K562 (cell line): ENCODE data around the gene ZNF438. TPM values are rescaled to one million over a fixed set of nuclear protein-coding genes. Genes with fewer than 3 reads are reported as not detected.
A peak's percentile ranks its signal among the peaks of the same experiment; 100 is the strongest.

ENCODE experiments used
- ARID1B ChIP-seq: fragments of 450-650 bp; IDR thresholded peaks from 2 replicates; pipeline ENCODE4 v1.6.1; 2016; ENCODE audit warnings: antibody characterized with exemption, mild to moderate bottlenecking, inconsistent platforms
- BACH1 ChIP-seq: fragments of 200-800 bp; sonication (Bioruptor generic); IDR thresholded peaks from 2 replicates; pipeline ENCODE4 v1.6.1; 2016; ENCODE audit warnings: missing genetic modification characterization, missing compliant biosample characterization
- BCOR ChIP-seq: fragments of 450-650 bp; IDR thresholded peaks from 2 replicates; pipeline ENCODE4 v1.6.1; 2016
- EP400 ChIP-seq: fragments of 450-650 bp; IDR thresholded peaks from 2 replicates; pipeline ENCODE4 v1.6.1; 2017; ENCODE audit warnings: antibody characterized with exemption, mild to moderate bottlenecking, moderate library complexity
- FOXK1 ChIP-seq: sonication (generic); formaldehyde crosslinking; IDR thresholded peaks from 2 replicates; pipeline ENCODE4 v1.8.0; 2022; ENCODE audit warnings: missing genetic modification reagents, mild to moderate bottlenecking, borderline replicate concordance
- HNRNPH1 ChIP-seq: fragments of 200-400 bp; formaldehyde crosslinking; optimal IDR thresholded peaks from 2 replicates; pipeline ENCODE3; 2017; ENCODE audit warnings: low read depth, mild to moderate bottlenecking, low read length, moderate library complexity
- MECOM ChIP-seq: fragments of 250-450 bp; sonication (Bioruptor Pico); IDR thresholded peaks from 2 replicates; pipeline ENCODE4 v1.8.0; 2022; ENCODE audit warnings: inconsistent platforms
- MTA2 ChIP-seq: fragments of 450-650 bp; IDR thresholded peaks from 2 replicates; pipeline ENCODE4 v1.6.1; 2016; ENCODE audit warnings: low read depth
- NONO ChIP-seq, 2 experiments: fragments of 200-400 bp in 1 of 2; fragments of 450-650 bp in 1 of 2; formaldehyde crosslinking in 1 of 2; IDR thresholded peaks; 2 replicates each; pipeline ENCODE4 v1.6.1; 2017; ENCODE audit warnings: low read depth in 2 of 2, mild to moderate bottlenecking in 2 of 2, moderate library complexity in 2 of 2, low read length in 1 of 2
- NR2C2 ChIP-seq, 2 experiments: fragments of 200-800 bp in 1 of 2; sonication (Bioruptor generic) in 1 of 2; sonication (generic) in 1 of 2; formaldehyde crosslinking in 1 of 2; IDR thresholded peaks; 2 replicates each; pipeline versions ENCODE4 v1.6.1 to v1.8.0; 2016 to 2022; ENCODE audit warnings: mild to moderate bottlenecking in 1 of 2, missing compliant biosample characterization in 1 of 2, missing genetic modification characterization in 1 of 2, missing genetic modification reagents in 1 of 2
- NUFIP1 ChIP-seq: fragments of 450-650 bp; IDR thresholded peaks from 2 replicates; pipeline ENCODE4 v1.6.1; 2018; ENCODE audit not compliant: partially characterized antibody
- PHF21A ChIP-seq: fragments of 450-650 bp; IDR thresholded peaks from 2 replicates; pipeline ENCODE4 v1.6.1; 2017; ENCODE audit warnings: low read depth, borderline replicate concordance
- POLR3A ChIP-seq: IDR thresholded peaks from 2 replicates; pipeline ENCODE4 v1.6.1; 2011; ENCODE audit warnings: borderline replicate concordance, mild to moderate bottlenecking, moderate library complexity; ENCODE audit not compliant: insufficient read length, insufficient read depth; ENCODE audit errors: extremely low read depth
- SIN3A ChIP-seq, 2 experiments: fragments of 150-350 bp in 1 of 2; IDR thresholded peaks; 2 replicates each; pipeline ENCODE4 v1.6.1; 2011 to 2016; ENCODE audit warnings: borderline replicate concordance in 2 of 2, low read depth in 2 of 2, low read length in 2 of 2, mild to moderate bottlenecking in 2 of 2, moderate library complexity in 2 of 2; ENCODE audit not compliant: control insufficient read depth in 1 of 2
- SLC30A9 ChIP-seq: fragments of 250-450 bp; sonication (Bioruptor Pico); IDR thresholded peaks from 2 replicates; pipeline ENCODE4 v1.8.0; 2022; ENCODE audit warnings: mild to moderate bottlenecking, moderate library complexity
- ZKSCAN1 ChIP-seq: fragments of 150-350 bp; IDR thresholded peaks from 2 replicates; pipeline ENCODE4 v1.6.1; 2016; ENCODE audit warnings: low read depth, low read length
- ZNF785 ChIP-seq: fragments of 250-450 bp; sonication (Bioruptor Pico); IDR thresholded peaks from 2 replicates; pipeline ENCODE4 v1.4.0; 2020; ENCODE audit warnings: mild to moderate bottlenecking
- polyA plus RNA-seq, 8 experiments: library from polyadenylated mRNA; depleted of rRNA in 4 of 8; stranded (reverse) in 5 of 8; unstranded in 3 of 8; fragments of >200 nt; fragmentation: Nextera tagmentation in 2 of 8; fragmentation: Illumina TruSeq in 1 of 8; extraction: Ambion mirVana in 2 of 8; extraction: Trizol in 1 of 8; gene quantifications; 2 replicates each; pipeline versions ENCODE4 v1.2.1 to v1.2.3, GENCODE V29; 2011 to 2014; ENCODE audit warnings: inconsistent platforms in 1 of 8, missing spikeins in 1 of 8
- total RNA-seq, 7 experiments: library from RNA; depleted of rRNA in 6 of 7; stranded (reverse); fragments of >200 nt in 6 of 7; fragmentation: Illumina TruSeq in 2 of 7; extraction: Trizol in 2 of 7; gene quantifications; 2 replicates each; pipeline versions ENCODE4 v1.2.1 to v1.2.3, GENCODE V29; 2011 to 2021; ENCODE audit warnings: low replicate concordance in 1 of 7
- TF ChIP-seq, protein P1 (sequence below): fragments of 450-650 bp; IDR thresholded peaks from 2 replicates; pipeline ENCODE4 v1.6.1; 2016; ENCODE audit warnings: missing biosample characterization, missing genetic modification characterization
- TF ChIP-seq, protein P2 (sequence below): IDR thresholded peaks from 3 replicates; pipeline ENCODE4 v1.6.1; 2011; ENCODE audit warnings: borderline replicate concordance, mild to moderate bottlenecking; ENCODE audit not compliant: insufficient read length, insufficient read depth
- TF ChIP-seq, protein P3 (sequence below): fragments of 250-450 bp; sonication (Bioruptor Pico); IDR thresholded peaks from 2 replicates; pipeline ENCODE4 v1.5.0; 2022; ENCODE audit warnings: mild to moderate bottlenecking
- TF ChIP-seq, protein P4 (sequence below), 2 experiments: IDR thresholded peaks; 2 replicates each; pipeline ENCODE4 v1.6.1; 2012; ENCODE audit warnings: improper control_type of control experiment in 2 of 2, low read depth in 2 of 2, low read length in 2 of 2, borderline replicate concordance in 1 of 2

The ZNF438 gene
- total and polyA plus RNA-seq, 9 of the 15 experiments (the other 6 are each of a cell fraction or from before 2014, with no cell fraction given), result 0.45 to 1.5 (median 0.91) TPM

DNA sequence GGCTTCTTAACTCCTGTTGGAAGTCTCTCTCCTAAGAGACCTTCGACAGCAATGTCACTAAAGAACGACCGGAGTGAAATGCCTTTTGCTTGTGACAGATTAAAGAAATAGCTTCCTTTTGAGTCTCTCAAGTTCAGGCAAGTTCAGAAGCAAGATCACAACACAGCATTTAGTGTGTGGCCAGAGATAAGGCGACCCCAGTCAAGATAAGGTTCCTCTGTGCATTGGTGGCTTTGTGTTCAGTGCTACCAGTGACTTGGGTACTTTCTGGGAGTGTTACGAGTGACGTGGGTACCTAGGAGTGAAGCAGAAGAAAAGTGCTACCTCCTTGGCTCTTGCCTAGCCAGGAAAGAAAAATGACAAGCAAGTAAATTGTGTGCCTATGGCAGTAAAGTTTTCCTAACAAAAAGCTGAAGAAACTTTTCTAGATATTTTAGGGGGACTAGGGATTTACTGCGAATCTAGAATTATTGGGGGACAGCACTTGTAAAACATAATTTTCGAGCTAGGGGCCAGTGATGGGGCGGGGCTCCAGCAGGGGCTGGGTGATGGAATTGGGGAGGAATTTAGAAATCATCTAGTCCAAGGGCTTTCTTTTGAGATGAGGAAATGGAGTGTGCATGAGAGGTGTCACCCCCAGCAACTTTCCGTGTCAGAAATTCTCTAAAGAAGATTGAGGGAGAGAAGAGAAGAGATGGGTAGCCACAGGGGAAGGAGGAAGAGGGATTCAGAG, 210.2 kb downstream of the ZNF438 start (continued):
- TF ChIP-seq SLC30A9 (CRISPR knock-in tag) (no peak), MECOM (CRISPR knock-in tag) (no peak), FOXK1 (CRISPR knock-in tag) (no peak), ARID1B (peak; percentile 91), NR2C2 (CRISPR knock-in tag; IDR thresholded peaks at IDR 0.05) (no peak), NR2C2 (tag; IDR thresholded peaks at IDR 0.05) (peak; percentile 48; the same call in 1 of the 2 replicates), BACH1 (tag) (no peak), SIN3A (IDR thresholded peaks at IDR 0.05; ENCODE audit: borderline replicate concordance in 2 of 2, control insufficient read depth in 1 of 2, low read depth in 2 of 2, low read length in 2 of 2) (no peak), BCOR (peak; percentile 40; the same call in 1 of the 2 replicates), ZKSCAN1 (no peak), MTA2 (peak; percentile 60), POLR3A (no peak), EP400 (no peak), NONO (IDR thresholded peaks at IDR 0.05; ENCODE audit: low read depth in 2 of 2, low read length in 1 of 2) (no peak), NUFIP1 (no peak), HNRNPH1 (no peak), PHF21A (no peak), ZNF785 (no peak)
- TF ChIP-seq, protein P1, sequence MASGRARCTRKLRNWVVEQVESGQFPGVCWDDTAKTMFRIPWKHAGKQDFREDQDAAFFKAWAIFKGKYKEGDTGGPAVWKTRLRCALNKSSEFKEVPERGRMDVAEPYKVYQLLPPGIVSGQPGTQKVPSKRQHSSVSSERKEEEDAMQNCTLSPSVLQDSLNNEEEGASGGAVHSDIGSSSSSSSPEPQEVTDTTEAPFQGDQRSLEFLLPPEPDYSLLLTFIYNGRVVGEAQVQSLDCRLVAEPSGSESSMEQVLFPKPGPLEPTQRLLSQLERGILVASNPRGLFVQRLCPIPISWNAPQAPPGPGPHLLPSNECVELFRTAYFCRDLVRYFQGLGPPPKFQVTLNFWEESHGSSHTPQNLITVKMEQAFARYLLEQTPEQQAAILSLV (tag), result no peak
- TF ChIP-seq, protein P2, sequence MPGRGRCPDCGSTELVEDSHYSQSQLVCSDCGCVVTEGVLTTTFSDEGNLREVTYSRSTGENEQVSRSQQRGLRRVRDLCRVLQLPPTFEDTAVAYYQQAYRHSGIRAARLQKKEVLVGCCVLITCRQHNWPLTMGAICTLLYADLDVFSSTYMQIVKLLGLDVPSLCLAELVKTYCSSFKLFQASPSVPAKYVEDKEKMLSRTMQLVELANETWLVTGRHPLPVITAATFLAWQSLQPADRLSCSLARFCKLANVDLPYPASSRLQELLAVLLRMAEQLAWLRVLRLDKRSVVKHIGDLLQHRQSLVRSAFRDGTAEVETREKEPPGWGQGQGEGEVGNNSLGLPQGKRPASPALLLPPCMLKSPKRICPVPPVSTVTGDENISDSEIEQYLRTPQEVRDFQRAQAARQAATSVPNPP, result no peak
- TF ChIP-seq, protein P3, sequence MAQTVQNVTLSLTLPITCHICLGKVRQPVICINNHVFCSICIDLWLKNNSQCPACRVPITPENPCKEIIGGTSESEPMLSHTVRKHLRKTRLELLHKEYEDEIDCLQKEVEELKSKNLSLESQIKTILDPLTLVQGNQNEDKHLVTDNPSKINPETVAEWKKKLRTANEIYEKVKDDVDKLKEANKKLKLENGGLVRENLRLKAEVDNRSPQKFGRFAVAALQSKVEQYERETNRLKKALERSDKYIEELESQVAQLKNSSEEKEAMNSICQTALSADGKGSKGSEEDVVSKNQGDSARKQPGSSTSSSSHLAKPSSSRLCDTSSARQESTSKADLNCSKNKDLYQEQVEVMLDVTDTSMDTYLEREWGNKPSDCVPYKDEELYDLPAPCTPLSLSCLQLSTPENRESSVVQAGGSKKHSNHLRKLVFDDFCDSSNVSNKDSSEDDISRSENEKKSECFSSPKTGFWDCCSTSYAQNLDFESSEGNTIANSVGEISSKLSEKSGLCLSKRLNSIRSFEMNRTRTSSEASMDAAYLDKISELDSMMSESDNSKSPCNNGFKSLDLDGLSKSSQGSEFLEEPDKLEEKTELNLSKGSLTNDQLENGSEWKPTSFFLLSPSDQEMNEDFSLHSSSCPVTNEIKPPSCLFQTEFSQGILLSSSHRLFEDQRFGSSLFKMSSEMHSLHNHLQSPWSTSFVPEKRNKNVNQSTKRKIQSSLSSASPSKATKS (CRISPR knock-in tag), result no peak
- TF ChIP-seq, protein P4, sequence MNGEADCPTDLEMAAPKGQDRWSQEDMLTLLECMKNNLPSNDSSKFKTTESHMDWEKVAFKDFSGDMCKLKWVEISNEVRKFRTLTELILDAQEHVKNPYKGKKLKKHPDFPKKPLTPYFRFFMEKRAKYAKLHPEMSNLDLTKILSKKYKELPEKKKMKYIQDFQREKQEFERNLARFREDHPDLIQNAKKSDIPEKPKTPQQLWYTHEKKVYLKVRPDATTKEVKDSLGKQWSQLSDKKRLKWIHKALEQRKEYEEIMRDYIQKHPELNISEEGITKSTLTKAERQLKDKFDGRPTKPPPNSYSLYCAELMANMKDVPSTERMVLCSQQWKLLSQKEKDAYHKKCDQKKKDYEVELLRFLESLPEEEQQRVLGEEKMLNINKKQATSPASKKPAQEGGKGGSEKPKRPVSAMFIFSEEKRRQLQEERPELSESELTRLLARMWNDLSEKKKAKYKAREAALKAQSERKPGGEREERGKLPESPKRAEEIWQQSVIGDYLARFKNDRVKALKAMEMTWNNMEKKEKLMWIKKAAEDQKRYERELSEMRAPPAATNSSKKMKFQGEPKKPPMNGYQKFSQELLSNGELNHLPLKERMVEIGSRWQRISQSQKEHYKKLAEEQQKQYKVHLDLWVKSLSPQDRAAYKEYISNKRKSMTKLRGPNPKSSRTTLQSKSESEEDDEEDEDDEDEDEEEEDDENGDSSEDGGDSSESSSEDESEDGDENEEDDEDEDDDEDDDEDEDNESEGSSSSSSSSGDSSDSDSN (IDR thresholded peaks at IDR 0.05; ENCODE audit: borderline replicate concordance in 1 of 2, low read depth in 2 of 2, low read length in 2 of 2), result no peak
